Adrenal gland (tissue), 12 donors: Measurements from ENCODE around the gene ACOT13. TPM values are rescaled to one million over a fixed set of nuclear protein-coding genes. Genes with fewer than 3 reads are reported as not detected.
A peak's percentile ranks its signal among the peaks of the same experiment; 100 is the strongest.
"Not testable (repeated sequence)": the region's sequence is repeated elsewhere in the genome, so short reads cannot be mapped to it uniquely, and the experiment has no call there.

Experiments used
- DNase-seq, 7 donors: peaks; one replicate each; pipeline ENCODE4 v3.0.0-alpha.2; 2019 to 2020
- H3K27ac ChIP-seq, 5 donors: fragments of 200-600 bp; sonication (generic) in 4 of 5; 1 replicate in 3 of 5; 2 replicates in 2 of 5; pipeline versions ENCODE4 v1.5.1 to v1.8.0; 2016 to 2020; ENCODE audit warnings: mild to moderate bottlenecking in 1 of 5
- H3K27me3 ChIP-seq: fragments of 200-600 bp; 2 replicates; pipeline ENCODE4 v1.8.0; 2021
- H3K36me3 ChIP-seq, 2 donors: fragments of 200-600 bp; replicated peaks in 1 of 2; 1 replicate in 1 of 2; 2 replicates in 1 of 2; pipeline versions ENCODE4 v1.5.1 to v1.8.0; 2018 to 2022
- H3K4me1 ChIP-seq, 2 donors: fragments of 200-600 bp; replicated peaks in 1 of 2; 1 replicate in 1 of 2; 2 replicates in 1 of 2; pipeline versions ENCODE4 v1.5.1 to v1.8.0; 2018 to 2021
- H3K4me3 ChIP-seq, 4 donors: fragments of 200-600 bp; sonication (generic) in 3 of 4; one replicate each; pipeline ENCODE4 v1.5.1; 2016 to 2018
- H3K9me3 ChIP-seq, 3 donors: fragments of 200-600 bp; sonication (generic) in 1 of 3; replicated peaks in 1 of 3; 1 replicate in 2 of 3; 2 replicates in 1 of 3; pipeline versions ENCODE4 v1.5.1 to v1.8.0; 2016 to 2021
- CTCF ChIP-seq, 6 experiments: fragments of 450-650 bp in 4 of 6; fragments of 200-600 bp in 2 of 6; sonication (generic) in 1 of 6; IDR thresholded peaks; 1 replicate in 5 of 6; 2 replicates in 1 of 6; pipeline versions ENCODE4 v1.5.1 to v1.8.0; 2016 to 2021; ENCODE audit warnings: antibody characterized with exemption in 6 of 6, mild to moderate bottlenecking in 2 of 6, moderate library complexity in 1 of 6
- POLR2A ChIP-seq, 2 donors: fragments of 450-650 bp; IDR thresholded peaks; one replicate each; pipeline ENCODE4 v1.6.1; 2017; ENCODE audit warnings: antibody characterized with exemption in 2 of 2, mild to moderate bottlenecking in 2 of 2, moderate library complexity in 1 of 2
- WGBS, 4 donors: extraction: QIAGEN DNeasy Blood & Tissue Kit in 2 of 4; methylation state at CpG; one replicate each; pipeline versions ENCODE4 v1.1.5 to v1.1.7; 2013 to 2017; 5-methylcytosine and 5-hydroxymethylcytosine counted together
- intact Hi-C, 2 donors: fragments of 100-400 bp; cut with DNase I; formaldehyde crosslinking; loops; one replicate each; pipeline versions ENCODE4 v1.14.1 to v1.15.0; 2022 to 2023
- polyA plus RNA-seq, 3 donors: library from polyadenylated mRNA; stranded (reverse); fragments of 200-250 nt in 2 of 3; fragments of 350-450 nt in 1 of 3; fragmentation: Illumina TruSeq in 1 of 3; extraction: RNeasy Lipid Tissue Mini Kit (QIAGEN cat#74804) in 1 of 3; gene quantifications; one replicate each; pipeline ENCODE4 v1.2.3, GENCODE V29; 2013 to 2014
- total RNA-seq, 9 donors: library from RNA; depleted of rRNA in 4 of 9; stranded (reverse); fragments of >200 nt in 4 of 9; fragments of 120-200 nt in 1 of 9; fragmentation: NEBNext Ultra II Directional in 1 of 9; extraction: Animal tissue kit (Norgen Biotek cat#: 25700) in 1 of 9; gene quantifications; one replicate each; pipeline versions ENCODE4 v1.1.0 to v1.2.4, GENCODE V29; 2013 to 2023
- donor health status: healthy with polysubstance abuse.
- donor health status: Bipolar disorder and iron deficiency.
- donor health status: DM: yes; HTN: yes; CAD: no.
- donor health status: DM: no; HTN: no; CAD: no.
- donor health status: DM: no; HTN: no; CAD: no.
- donor health status: DM: yes; HTN: yes; CAD: no.

Gene ACOT13
- total and polyA plus RNA-seq, 12 donors: 6.9 to 104 (median 21.7) TPM

GRCh38 chr6:24734166-24734565 is 67.3 kb downstream of the ACOT13 start:
- no peaks in the 10 kb centered on the region for H3K27me3 ChIP-seq
- no peak overlapping the region for H3K4me3 ChIP-seq
- 78 to 96% (median 92%) methylated on average over 1 of the region's 1 CpG for WGBS, 4 donors
- H3K36me3 ChIP-seq: no peaks in the 10 kb centered on the region
- no peak overlapping the region for H3K27ac ChIP-seq
- TF ChIP-seq CTCF (IDR thresholded peaks at IDR 0.05): no peak
- no peak for TF ChIP-seq POLR2A (IDR thresholded peaks at IDR 0.05)
- no peaks in the 10 kb centered on the region for H3K4me1 ChIP-seq
- intact Hi-C loops: no loop called here
- no peak for DNase-seq
- H3K9me3 ChIP-seq: peaks cover 0 to 8% (median 0%) of the 10 kb centered on the region in 3 donors

GRCh38 chr6:24734710-24735109 is 67.8 kb downstream of the ACOT13 start:
- H3K4me1 ChIP-seq, H3K27ac ChIP-seq, H3K27me3 ChIP-seq, DNase-seq, H3K4me3 ChIP-seq, intact Hi-C loops, H3K9me3 ChIP-seq, H3K36me3 ChIP-seq: not testable (repeated sequence)
- 69 to 88% (median 86%) methylated on average over 4 of the region's 4 CpGs for WGBS, 4 donors

GRCh38 chr6:24738741-24739140 is 71.9 kb downstream of the ACOT13 start:
- Histone ChIP-seq H3K36me3 (no peaks in the 10 kb centered on the region), H3K4me3 (no peak overlapping the region), H3K27ac (no peak overlapping the region), H3K27me3 (no peaks in the 10 kb centered on the region), H3K9me3 (no peaks in the 10 kb centered on the region), H3K4me1 (peaks cover 0 to 9% of the 10 kb centered on the region in 2 donors)
- intact Hi-C loops: no loop called here
- TF ChIP-seq CTCF (IDR thresholded peaks at IDR 0.05): no peak
- TF ChIP-seq POLR2A (IDR thresholded peaks at IDR 0.05): no peak
- DNase-seq: no peak
- WGBS, 4 donors: 72 to 80% (median 75%) methylated on average over 3 of the region's 3 CpGs

GRCh38 chr6:24740861-24741260 is 74.0 kb downstream of the ACOT13 start:
- H3K9me3 ChIP-seq: no peaks in the 10 kb centered on the region
- H3K4me3 ChIP-seq: no peak overlapping the region
- no peak for TF ChIP-seq CTCF (IDR thresholded peaks at IDR 0.05)
- no peak for TF ChIP-seq POLR2A (IDR thresholded peaks at IDR 0.05)
- H3K4me1 ChIP-seq: peaks cover 0 to 14% of the 10 kb centered on the region in 2 donors
- DNase-seq: no peak
- intact Hi-C loops: no loop called here
- H3K36me3 ChIP-seq: no peaks in the 10 kb centered on the region
- H3K27ac ChIP-seq: no peak overlapping the region
- no peaks in the 10 kb centered on the region for H3K27me3 ChIP-seq

GRCh38 chr6:24742216-24742738 is 75.4 kb downstream of the ACOT13 start:
- Histone ChIP-seq H3K36me3 (no peaks in the 10 kb centered on the region), H3K4me3 (no peak overlapping the region), H3K4me1 (peaks cover 0 to 14% of the 10 kb centered on the region in 2 donors), H3K27me3 (no peaks in the 10 kb centered on the region), H3K9me3 (no peaks in the 10 kb centered on the region), H3K27ac (peak overlapping the region in 4 of 5 donors; percentile 10 to 89 (median 60))
- no peak for DNase-seq
- intact Hi-C loops: no loop called here
- TF ChIP-seq CTCF (IDR thresholded peaks at IDR 0.05) (no peak), POLR2A (IDR thresholded peaks at IDR 0.05) (no peak)
- WGBS, 4 donors: 84 to 90% (median 86%) methylated on average over 5 of the region's 5 CpGs
